Kidney glomerular epithelial cell (primary cell): ENCODE measurements around the gene GOSR1.
"Not testable (repeated sequence)": the region's sequence is repeated elsewhere in the genome, so short reads cannot be mapped to it uniquely, and the experiment has no call there.

Experiments
- DNase-seq: peaks from one replicate; lab custom pipeline; 2025; lab: John Stamatoyannopoulos, UW

Gene GOSR1

DNA sequence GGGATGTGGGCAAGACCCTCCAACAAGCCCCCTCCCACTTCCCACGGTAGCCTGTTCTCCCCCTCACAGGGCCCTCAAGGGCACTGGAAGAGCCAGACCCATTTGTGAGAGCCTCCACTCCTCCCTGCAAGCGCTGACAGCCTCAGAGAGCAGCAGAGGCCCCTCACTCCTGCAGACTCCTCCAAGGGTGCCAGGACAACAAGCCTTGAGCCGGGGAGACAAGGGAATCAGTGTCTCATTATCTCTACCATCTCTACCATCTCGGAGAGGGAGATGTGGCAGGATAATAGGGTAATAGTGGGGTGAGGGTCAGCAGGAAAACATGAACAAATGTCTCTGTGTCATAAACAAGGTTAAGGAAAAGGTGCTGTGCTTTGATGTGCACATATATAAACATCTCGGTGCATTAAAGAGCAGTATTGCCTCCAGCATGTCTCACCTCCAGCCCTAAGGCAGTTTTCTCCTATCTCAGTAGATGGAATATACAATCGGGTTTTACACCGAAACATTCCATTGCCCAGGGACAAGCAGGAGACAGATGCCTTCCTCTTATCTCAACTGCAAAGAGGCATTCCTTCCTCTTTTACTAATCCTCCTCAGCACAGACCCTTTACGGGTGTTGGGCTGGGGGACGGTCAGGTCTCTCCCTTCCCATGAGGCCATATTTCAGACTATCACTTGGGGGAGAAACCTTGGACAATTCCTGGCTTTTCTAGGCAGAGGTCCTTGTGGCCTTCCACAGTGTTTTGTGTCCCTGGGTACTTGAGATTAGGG lies 86.1 kb downstream of the GOSR1 start:
- not testable (repeated sequence) for DNase-seq

DNA sequence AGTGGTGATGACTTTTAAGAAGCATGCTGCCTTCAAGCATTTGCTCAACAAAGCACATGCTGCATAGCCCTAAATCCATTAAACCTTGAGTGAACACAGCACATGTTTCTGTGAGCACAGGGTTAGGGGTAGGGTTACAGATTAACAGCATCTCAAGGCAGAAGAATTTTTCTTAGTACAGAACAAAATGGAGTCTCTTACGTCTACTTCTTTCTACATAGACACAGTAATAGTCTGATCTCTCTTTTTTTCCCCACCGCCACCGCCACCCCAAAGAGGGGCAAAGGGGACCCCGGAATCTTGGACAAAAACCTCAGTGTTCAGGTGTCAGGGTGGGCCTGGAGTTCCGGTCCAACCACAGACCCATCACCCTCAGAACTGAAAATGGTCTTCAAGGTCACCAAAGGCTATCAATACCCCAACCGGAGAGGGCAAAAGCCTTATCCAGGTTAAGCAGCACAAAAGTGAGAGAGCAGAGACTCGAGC lies 86.7 kb downstream of the GOSR1 start:
- not testable (repeated sequence) for DNase-seq

DNA sequence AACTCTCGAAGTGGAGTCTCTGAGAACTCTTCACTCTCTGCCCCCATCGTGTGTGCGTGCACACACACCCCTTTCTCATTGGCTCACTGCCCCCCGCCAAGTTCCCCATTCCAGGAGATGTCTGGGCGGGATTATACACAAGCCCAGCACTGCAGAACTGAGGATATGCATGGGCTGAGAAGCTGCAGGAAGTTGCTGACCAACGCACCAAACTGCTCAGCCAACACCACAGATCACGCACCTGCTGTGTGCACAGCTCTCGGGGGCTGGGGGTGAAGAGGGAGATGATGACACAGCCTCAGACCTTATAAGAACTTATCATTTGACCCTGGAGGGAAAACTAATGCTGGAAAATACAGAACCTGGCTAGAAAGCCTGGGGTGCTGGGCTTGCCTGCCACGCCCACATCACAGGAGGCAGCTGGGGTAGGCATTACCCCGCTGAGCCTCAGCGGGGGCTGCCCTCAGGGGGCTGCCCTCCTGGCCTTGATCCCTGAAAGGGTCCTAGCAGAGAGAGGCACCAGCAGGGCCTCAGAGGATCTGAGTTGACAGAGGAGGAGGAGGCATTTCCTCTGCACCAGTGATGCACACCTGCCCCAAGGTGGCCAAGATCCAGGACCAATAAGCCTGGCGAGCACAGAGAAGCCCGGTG lies 87.3 kb downstream of the GOSR1 start:
- not testable (repeated sequence) for DNase-seq

GRCh38 chr17:30565073-30565935 lies 88.1 kb downstream of the GOSR1 start:
- DNase-seq: no peak

DNA sequence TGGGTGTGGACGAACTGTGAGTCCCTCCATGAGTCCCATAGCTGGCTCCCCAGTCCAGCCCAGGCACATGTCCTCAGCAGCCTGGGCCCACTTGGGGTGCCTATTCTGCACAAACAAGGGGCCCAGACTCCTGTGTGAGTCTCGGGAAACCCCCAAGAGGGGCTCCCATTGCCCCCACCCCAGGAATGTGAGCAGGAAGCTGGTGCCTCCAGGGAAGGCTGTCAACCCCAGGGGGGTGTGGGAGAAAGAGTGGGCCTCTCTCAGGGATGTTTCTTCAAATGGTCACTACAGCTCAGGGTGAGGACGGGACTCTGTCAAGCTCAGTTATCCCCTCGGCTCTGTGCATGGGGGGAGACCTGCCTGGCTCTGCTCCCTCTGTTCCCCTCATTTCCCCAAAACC lies 88.9 kb downstream of the GOSR1 start:
- DNase-seq: not testable (repeated sequence)

- not testable (repeated sequence) for DNase-seq
Measured at GRCh38 chr17:30566516-30567225, 89.5 kb downstream of the GOSR1 start.

DNA sequence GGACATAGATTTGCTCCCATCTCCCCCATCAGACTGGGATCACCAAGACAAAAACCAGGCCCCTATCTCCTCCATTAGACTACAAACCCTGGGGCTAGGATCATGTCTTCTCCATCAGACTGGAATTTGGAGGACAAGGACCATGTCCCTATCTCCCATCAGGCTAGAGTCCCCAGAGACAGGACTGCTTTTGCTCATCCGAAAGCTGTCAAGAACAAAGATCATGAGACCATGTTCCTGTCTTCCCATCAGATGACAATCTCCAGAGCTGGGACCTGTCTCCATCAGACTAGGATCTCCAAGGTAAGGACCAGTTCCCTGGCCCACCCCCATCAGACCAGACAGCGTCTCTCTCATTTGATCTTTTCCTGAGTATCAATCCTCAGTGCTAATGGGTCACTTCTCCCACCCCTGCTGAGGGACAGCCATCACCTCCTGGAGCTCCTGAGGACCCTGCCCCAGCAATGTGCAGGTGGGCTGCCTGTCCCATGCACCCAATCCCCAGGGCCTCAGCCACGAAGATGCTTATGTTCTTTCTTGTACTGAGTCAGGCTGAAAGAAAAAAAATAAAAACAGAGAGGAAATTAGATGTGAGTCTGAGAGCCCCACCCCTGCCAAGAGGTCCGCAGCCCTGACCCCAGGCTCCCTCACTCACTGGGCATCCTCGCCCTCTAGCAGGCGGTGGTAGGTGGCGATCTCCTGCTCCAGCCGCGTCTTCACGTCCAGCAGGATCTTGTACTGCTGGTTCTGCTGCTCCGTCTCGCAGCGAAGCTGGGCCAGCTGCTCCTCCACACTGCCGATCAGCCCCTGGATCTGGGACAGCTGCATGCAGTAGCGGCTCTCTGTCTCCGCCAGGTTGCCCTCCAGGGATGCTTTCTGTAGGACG lies 90.3 kb downstream of the GOSR1 start:
- no peak for DNase-seq

DNA sequence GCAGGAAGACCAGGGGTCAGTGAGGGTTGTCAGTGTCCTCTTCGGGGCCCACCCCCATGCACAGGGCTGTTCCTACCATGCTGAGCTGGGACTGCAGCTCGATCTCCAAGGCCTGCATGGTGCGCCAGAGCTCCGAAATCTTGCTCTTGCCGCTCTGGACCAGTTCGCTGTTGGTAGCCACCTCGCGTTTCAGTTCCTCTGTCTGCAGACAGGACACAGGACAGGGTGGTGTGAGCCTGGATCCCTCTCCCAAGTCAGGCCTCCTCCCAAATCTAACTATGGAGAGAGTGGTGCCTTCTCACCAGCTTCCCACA lies 90.9 kb downstream of the GOSR1 start:
- no peak for DNase-seq

DNA sequence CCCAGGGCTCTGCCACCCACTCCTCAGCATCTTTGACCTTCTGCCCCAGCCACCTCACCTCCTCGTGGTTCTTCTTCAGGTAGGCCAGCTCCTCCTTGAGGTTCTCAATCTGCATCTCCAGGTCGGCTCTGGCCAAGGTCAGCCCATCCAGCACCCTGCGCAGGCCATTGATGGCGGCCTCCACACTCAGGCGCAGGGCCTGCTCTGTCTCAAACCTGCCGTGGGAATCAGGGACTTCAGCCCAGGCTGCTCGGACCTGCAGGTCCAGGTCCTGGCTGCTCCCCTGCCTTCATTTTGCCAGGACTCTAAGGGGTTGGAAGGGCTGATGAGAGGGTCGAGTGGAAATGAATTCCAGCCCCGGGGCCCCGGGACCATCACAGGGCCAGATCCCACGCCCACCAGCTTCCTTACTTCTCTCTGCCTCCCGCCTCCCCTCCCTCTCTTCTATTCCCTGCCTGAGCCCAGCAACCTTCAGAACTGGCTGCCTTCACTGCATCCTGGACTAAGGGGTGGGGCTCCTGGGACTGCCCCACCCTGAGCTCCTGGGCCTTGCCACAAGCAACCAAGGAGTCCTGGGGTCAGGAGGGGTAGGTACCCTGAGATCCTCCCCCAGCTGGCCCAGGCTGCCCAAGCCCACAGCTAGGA lies 92.4 kb downstream of the GOSR1 start:
- DNase-seq: not testable (repeated sequence)

DNA sequence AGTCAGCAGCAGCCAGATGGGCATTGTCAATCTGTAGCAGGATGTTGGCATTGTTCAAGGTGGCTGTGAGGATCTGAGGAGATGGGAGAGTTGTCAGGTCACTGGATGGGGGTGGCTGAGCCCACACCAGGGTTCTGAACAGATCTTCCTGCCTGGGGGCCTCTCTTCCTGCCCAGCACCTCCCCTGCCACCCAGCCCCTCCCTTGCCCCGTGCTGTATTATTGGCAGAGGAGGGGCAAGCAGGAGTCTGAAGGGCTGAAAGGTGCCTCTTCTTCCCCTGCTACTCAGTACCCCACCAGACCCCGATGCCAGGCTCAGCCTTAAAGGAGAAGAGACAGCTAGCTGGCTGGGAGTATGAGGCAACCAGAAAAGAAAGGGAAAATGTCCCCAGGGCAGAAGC lies 93.0 kb downstream of the GOSR1 start:
- DNase-seq: no peak

DNA sequence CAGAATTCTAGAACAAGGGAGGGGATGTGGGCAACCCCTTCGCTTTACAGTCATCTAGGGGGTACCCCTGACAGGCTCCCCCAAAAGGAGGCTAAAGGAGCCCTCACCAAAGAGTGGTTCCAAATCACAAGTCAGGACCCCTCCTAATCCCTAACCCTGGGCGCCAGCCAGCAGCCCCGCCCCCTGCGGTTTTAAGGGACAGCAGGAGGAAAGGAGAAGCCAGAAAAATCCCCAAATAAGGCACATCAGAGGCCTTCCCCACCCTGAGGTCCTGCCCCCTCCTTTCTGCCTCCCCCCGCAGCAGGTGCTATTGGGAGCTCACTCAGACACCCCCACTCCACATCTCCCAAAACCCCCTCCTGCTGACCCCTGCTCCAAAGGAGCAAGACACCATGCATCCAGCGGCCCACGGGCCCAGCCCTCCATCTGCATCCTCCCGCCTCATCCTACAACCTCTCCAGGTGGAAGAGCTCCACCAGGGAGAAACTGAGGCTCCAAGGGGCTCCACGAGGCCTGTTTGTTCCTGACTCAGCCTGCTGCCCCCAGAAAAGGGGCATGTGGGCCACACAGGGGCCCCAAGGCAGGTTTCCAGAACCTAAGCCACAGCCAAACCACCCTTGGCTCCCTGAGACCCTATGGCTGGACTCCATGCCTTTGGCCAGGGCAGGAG lies 93.5 kb downstream of the GOSR1 start:
- no peak for DNase-seq

DNA sequence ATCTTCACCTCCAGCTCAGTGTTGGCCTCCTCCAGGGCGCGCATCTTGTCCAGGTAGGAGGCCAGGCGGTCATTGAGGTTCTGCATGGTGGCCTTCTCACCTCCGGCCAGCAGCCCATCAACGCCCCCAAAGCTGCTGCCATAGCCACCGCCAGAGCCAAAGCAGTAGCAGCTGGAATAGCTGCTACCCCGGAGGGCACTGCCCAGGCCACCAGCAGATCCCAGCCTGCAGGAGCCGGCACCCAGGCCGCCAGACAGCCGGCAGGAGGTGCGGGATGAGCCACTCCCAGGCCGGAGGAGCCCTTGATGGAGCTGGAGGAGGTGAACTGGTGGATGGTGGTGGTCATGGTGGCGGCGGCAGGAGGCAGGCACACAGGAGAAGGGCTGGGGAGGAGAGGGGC lies 94.2 kb downstream of the GOSR1 start:
- DNase-seq: not testable (repeated sequence)

- no peak for DNase-seq
Measured at GRCh38 chr17:30571921-30572320, 94.7 kb downstream of the GOSR1 start.

GRCh38 chr17:30572651-30573554 lies 95.7 kb downstream of the GOSR1 start:
- not testable (repeated sequence) for DNase-seq

GRCh38 chr17:30573603-30574175 lies 96.5 kb downstream of the GOSR1 start:
- no peak for DNase-seq

- not testable (repeated sequence) for DNase-seq
Measured at GRCh38 chr17:30574309-30574708, 97.1 kb downstream of the GOSR1 start.

GRCh38 chr17:30574806-30575205 lies 97.6 kb downstream of the GOSR1 start:
- DNase-seq: not testable (repeated sequence)

DNA sequence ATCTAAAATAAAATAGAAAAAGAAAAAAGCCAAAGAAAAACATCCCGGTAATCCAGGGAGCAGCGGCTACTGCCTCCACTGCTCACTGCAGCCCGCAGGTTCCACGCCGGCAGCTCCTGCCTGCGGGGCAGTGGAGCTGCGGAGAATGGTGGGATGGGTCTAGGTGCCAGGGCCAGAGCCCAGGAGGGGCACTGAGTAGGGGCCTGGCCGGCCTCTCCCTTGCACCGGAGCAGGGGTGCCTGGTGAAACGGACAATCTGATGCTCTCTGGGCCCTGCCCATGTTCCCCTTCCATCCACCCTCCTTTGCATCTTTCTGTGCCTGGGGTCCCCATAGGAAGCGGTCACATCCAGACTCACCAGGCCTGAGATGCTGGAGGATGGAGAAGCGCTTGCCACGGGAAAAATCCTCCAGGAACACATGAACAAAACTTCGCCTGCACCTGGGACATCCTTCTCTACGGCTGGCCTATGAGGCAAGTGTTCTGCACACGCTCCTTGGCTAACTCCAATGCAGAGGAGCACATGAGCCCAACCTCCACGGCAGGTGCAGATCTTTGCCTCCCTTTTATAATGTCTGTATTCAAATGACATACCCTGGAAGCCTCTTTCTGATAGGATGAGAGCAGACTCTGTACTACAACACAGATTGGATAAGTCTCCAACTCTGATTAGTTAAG lies 98.6 kb downstream of the GOSR1 start:
- not testable (repeated sequence) for DNase-seq
